ENCODE results near the gene GUCY1A2.
"Not testable (repeated sequence)": the region's sequence is repeated elsewhere in the genome, so short reads cannot be mapped to it uniquely, and the experiment has no call there.

DNA sequence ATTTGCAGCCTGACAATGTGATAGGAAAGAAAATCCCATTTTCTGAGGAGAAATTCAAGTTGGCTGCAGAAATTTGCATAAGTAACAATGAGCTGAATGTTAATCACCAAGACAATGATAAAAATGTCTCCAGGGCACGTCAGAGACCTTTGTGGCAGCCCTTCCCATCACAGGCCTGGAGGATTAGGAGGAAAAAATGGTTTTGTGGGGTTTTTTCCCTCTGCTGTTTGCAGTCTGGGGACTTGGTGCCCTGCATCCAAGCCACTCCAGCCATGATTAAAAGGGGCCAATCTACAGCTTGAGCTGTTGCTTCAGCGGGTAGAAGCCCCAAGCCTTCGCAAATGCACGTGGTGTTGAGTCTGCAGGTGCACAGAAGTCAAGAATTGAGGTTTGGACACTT, 33.1 kb upstream of the GUCY1A2 start:
- not testable (repeated sequence) for TF ChIP-seq EZH2 (IDR thresholded peaks at IDR 0.05; ENCODE audit: low read length)
- TF ChIP-seq, protein P1, sequence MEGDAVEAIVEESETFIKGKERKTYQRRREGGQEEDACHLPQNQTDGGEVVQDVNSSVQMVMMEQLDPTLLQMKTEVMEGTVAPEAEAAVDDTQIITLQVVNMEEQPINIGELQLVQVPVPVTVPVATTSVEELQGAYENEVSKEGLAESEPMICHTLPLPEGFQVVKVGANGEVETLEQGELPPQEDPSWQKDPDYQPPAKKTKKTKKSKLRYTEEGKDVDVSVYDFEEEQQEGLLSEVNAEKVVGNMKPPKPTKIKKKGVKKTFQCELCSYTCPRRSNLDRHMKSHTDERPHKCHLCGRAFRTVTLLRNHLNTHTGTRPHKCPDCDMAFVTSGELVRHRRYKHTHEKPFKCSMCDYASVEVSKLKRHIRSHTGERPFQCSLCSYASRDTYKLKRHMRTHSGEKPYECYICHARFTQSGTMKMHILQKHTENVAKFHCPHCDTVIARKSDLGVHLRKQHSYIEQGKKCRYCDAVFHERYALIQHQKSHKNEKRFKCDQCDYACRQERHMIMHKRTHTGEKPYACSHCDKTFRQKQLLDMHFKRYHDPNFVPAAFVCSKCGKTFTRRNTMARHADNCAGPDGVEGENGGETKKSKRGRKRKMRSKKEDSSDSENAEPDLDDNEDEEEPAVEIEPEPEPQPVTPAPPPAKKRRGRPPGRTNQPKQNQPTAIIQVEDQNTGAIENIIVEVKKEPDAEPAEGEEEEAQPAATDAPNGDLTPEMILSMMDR (optimal IDR thresholded peaks at IDR 0.05 in 1 of 3, IDR thresholded peaks at IDR 0.05 in 1 of 3, conservative IDR thresholded peaks at IDR 0.05 in 1 of 3; ENCODE audit: extremely low read depth in 1 of 3, insufficient read depth in 2 of 3, low read length in 3 of 3), result not testable (repeated sequence)

All from keratinocyte (primary cell).